RCC 7860 (cell line): ENCODE measurements around the gene PSMA7.

Source experiments
- DNase-seq: peaks from one replicate; pipeline ENCODE4 v3.0.0-alpha.2; 2015; ENCODE audit warnings: low spot score
- FAIRE-seq: peaks from 2 replicates; lab custom pipeline; 2012; peaks lifted over from hg19 to GRCh38; lab: Jason Lieb, UNC

The PSMA7 gene

GRCh38 chr20:62143081-62143956 is at the start of gene PSMA7, which contains the start of gene SS18L1:
Gene PSMA7 (minus strand): TSS chr20:62143394. CDS start chr20:62143303, 91 bp downstream.
Gene SS18L1 (plus strand): TSS chr20:62143769. CDS start chr20:62143821, 52 bp downstream.
- FAIRE-seq (no peak), DNase-seq (peak; percentile 78)

- no peak for FAIRE-seq
- no peak for DNase-seq
These were observed 49.4 kb upstream of the PSMA7 start for GRCh38 chr20:62192635-62193034.

- FAIRE-seq (no peak), DNase-seq (no peak)
These were observed 48.8 kb upstream of the PSMA7 start for GRCh38 chr20:62191781-62192559.

- FAIRE-seq (no peak), DNase-seq (no peak)
These were observed 47.6 kb upstream of the PSMA7 start for GRCh38 chr20:62190639-62191411.

GRCh38 chr20:62186887-62187866 is 44.0 kb upstream of the PSMA7 start:
- DNase-seq = no peak
- no peak for FAIRE-seq

- FAIRE-seq (no peak), DNase-seq (no peak)
These were observed 42.9 kb upstream of the PSMA7 start for GRCh38 chr20:62186096-62186426.

- FAIRE-seq (no peak), DNase-seq (no peak)
These were observed 40.4 kb upstream of the PSMA7 start for GRCh38 chr20:62183426-62184142.

GRCh38 chr20:62182469-62183425 is 39.6 kb upstream of the PSMA7 start, which contains the start of gene MTG2:
Gene MTG2 (plus strand): TSS chr20:62183028. CDS start chr20:62193421, 10,393 bp downstream.
- DNase-seq = peak; percentile 94
- peak; percentile 20 for FAIRE-seq

- DNase-seq (no peak), FAIRE-seq (no peak)
These were observed 38.6 kb upstream of the PSMA7 start for GRCh38 chr20:62181808-62182207.

- FAIRE-seq (no peak), DNase-seq (no peak)
These were observed 35.9 kb upstream of the PSMA7 start for GRCh38 chr20:62179162-62179504.

- DNase-seq (no peak), FAIRE-seq (no peak)
These were observed 35.3 kb upstream of the PSMA7 start for GRCh38 chr20:62178316-62179161.

GRCh38 chr20:62177307-62177706 is 34.1 kb upstream of the PSMA7 start:
- DNase-seq = no peak
- FAIRE-seq = no peak

- no peak for FAIRE-seq
- no peak for DNase-seq
These were observed 33.7 kb upstream of the PSMA7 start for GRCh38 chr20:62176866-62177265.

GRCh38 chr20:62175711-62176110 is 32.5 kb upstream of the PSMA7 start:
- FAIRE-seq (no peak), DNase-seq (no peak)

GRCh38 chr20:62174870-62175624 is 31.9 kb upstream of the PSMA7 start:
- FAIRE-seq (no peak), DNase-seq (no peak)

GRCh38 chr20:62174021-62174804 is 31.0 kb upstream of the PSMA7 start:
- DNase-seq (no peak), FAIRE-seq (no peak)
